HG02885 (cell line): ENCODE results near the gene SIX3.

Source experiments
- ATAC-seq: cut with Tn5 transposase; IDR thresholded peaks from one replicate; pipeline ENCODE4 v1.9.1; 2021; ENCODE audit warnings: mild to moderate bottlenecking; ENCODE audit not compliant: unreplicated experiment, poor library complexity

Gene SIX3

GRCh38 chr2:44942304-44943030 is 965 bp downstream of the SIX3 start:
- ATAC-seq: no peak

DNA sequence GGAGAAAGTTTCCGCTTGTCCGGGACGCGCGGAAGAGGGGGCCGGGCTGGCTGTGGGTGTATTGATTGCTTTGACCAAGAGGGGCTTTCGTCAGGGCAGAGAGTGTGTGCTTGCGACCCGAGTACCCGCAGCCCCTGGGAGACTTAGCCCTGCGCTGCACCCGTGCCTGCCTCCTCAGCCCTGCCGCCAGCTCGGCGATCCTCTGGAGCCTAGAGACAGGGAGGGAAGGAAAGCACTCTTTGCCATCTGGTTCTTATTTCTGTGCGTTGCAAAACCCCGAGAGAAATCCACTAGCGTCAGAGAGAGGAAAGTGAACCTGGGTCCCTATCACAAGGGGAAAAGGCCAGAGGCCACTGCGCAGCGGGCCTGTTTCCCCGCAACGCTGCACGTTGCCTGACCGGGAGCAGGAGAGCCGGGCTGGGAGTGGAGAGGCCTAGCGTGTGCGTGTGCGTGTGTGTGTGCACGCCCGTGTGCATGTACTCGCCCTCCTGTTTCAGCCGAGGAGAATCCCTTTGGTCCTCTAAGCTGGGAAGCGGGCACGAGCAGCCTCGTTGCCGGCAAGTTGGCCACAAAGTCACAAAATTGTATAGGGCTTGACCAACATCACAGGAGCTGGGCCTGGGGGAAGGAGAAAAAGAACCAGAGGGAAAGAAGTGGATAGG is 1.7 kb downstream of the SIX3 start:
- no peak for ATAC-seq

- ATAC-seq: no peak
Observed at GRCh38 chr2:44943693-44944101, 2.2 kb downstream of the SIX3 start.

DNA sequence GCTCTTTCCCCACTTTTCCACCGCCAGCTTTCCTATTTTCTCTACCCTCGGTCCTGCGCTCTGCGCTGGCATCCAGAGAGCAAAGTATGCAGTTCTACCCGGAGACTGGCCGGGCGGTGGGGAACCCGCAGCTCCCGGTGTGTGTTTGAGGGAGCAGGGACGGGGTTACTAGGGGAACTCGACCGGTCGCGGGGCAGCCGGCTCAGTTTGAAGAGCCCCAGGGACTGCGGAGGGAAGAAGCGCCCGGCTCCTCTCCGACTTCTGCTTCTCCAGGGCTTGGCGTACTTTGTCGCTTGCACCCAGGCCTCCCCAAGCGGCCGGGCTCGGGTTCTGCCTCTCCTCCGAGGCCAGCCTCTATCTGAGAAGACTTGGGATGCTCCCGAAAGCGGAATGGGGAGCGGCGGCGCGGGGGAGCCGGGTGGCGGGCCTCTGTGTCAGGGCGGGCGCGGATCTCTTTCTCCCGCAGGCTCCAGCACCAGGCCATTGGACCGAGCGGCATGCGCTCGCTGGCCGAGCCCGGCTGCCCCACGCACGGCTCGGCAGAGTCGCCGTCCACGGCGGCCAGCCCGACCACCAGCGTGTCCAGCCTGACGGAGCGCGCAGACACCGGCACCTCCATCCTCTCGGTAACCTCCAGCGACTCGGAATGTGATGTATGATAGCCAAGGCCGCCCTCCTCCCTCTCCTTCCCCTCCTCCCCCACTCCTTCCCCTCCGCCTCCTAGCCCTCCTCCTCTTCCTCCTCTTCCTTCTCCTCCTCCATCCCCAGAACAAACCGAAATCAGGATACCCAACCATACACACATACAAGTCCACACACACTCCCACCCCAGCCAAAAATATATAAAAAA is 2.8 kb downstream of the SIX3 start:
- no peak for ATAC-seq

GRCh38 chr2:44944952-44945612 is 3.6 kb downstream of the SIX3 start:
- no peak for ATAC-seq

DNA sequence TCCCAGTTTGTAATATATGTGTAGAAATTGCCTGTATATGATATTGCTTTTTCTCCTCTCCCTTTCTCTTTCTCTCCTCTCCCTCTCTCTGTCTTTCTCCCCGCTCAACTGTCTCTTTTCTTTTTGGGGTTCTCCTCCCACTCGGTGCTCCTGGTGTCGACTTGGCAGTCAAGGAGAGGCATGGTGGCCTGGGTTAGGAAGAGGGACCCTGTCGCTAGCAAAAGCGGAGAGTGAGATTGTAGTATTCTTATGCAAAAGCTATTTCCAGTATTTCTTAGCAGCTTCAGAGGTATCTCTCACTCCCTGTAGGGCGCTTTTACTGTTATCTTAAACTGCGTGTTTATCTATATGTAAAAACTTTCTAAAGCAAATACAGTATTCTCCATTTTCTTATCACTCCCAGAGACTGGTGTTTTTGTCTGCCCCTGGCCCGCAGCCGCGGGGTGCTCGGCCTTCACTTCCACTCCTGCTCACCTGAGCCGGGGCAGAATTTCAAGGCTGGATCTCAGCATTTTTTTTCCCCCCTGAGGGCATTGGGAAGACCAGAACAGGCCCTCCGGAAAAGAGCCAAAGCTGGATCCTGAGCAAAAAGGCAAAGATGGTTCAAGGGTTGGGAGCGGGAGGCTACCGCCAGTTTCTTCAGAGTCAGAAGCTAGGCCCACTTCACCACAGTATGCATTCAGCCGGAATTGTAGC is 4.3 kb downstream of the SIX3 start:
- ATAC-seq: no peak

DNA sequence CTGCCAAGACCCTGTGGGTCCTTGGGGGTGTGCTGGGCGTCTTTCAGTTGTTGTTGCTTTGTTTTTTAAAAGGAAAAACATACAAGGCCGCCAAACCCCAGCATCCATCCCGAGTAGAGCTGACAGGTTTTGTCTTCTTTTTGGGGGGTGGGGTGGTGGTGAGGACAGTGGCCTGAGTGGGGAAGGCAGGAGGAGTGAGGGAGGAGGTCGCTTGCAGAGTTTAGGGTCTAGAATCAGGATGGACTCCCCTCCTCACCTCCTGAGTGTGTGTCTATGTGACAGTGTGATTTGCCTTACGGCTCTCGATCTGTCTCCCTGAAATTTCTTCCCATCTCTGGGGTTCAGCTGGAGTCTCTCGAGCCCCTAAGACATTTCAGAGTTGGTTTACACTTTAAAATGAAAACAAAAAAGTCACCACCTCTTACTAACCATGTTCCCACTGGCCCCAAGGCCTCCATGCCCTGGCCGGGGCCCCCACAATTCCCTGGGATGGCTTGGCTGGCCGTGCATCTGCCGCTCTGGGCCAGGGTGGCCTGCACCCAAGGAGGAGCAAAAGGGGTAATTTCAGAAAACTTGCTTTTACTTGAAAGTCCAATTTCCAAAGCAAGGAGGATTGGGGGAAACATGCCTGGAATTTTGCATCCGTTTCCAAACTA is 5.0 kb downstream of the SIX3 start:
- ATAC-seq: no peak

DNA sequence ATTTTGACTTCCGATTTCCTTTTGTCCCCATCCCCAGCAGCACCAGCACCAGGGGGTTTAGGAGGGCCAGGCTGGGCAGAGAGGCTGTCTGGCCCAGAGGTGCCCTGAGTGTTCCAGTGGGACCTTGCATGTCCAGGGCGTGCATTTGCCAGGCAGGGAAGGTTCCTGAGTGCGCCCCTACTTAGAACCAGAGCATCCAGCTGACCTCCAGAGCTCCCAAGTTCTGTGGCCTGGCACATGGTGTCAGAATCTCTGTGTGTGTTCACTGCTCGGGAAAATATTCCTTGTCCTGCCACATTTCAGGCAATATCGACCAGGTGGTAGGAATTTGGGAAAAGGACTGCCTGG is 5.5 kb downstream of the SIX3 start:
- ATAC-seq: no peak

- ATAC-seq: no peak
Observed at GRCh38 chr2:44948565-44949328, 7.2 kb downstream of the SIX3 start.

GRCh38 chr2:44949329-44950151 is 8.0 kb downstream of the SIX3 start:
- ATAC-seq: no peak

GRCh38 chr2:44950646-44951045 is 9.1 kb downstream of the SIX3 start:
- no peak for ATAC-seq

DNA sequence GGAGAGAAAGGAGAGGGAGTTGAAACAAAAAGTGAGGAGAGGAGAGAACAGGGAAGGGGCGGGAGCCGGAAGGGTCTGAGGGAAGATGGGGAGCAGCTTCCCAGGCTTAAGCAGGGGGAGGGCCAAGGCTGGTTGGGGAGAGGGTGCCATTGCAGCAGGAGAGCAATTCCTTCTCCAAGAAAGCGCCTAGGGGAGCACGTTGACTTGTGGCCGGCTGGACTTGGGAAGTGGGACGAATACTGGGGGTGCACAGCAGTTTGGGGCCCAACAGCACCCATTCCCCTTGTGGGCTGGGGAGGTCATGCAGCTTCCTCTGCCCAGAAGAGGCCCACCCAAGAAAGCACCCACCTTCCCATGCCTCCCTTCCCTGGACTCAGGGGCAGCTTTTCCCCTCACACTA is 9.6 kb downstream of the SIX3 start:
- ATAC-seq: no peak

DNA sequence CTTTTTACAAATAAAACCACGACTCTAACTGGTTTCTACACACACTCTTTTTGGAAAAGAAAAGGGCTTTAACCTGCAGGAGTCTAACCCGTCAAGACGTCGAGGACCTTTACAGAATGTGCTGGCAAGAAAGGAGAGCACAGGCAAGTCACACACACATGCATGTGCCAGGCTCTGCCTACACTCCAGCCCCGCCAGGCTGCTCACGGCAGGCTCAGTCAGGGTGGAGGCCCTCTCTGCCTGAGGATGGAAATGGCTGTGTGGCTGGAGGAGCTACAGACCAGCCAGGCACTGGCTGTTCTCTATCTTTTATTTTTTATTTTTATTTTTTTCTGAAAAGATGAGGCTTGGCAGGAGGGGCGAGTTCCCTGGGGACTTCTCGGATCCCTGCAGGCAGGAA is 10.2 kb downstream of the SIX3 start:
- ATAC-seq: no peak

DNA sequence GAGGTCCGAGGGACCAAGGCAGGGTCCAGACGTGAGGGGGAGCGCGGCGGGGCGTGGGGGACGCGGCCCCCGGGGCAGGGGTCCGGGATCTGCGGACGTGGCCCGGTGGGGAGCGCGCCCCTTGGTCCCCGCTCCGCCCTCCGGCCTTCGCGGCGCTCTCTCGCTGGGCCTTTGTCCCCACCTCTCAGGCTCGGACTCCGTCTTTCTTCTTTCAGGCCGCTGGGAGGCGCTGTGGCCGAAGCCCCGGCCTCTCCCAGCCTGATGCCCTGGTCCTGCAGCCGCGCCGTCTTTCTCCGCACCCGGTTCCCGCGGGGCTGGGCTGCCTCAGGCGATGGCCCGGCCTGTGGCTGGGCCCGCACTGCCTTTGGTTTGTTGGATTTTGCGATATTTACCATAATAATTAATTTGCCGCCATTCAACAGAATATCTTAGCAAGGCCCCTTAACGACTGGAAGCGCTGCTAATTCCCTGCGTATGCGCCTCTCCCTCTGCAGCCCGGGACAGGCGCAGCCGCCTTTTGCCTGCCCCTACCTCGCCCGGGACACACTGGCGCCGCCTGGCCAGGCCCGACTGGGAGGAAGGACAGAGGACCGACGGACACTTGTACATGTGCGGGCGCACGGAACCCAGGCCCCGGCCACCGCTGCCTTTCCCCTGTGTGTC is 10.8 kb downstream of the SIX3 start:
- peak; percentile 58 for ATAC-seq

DNA sequence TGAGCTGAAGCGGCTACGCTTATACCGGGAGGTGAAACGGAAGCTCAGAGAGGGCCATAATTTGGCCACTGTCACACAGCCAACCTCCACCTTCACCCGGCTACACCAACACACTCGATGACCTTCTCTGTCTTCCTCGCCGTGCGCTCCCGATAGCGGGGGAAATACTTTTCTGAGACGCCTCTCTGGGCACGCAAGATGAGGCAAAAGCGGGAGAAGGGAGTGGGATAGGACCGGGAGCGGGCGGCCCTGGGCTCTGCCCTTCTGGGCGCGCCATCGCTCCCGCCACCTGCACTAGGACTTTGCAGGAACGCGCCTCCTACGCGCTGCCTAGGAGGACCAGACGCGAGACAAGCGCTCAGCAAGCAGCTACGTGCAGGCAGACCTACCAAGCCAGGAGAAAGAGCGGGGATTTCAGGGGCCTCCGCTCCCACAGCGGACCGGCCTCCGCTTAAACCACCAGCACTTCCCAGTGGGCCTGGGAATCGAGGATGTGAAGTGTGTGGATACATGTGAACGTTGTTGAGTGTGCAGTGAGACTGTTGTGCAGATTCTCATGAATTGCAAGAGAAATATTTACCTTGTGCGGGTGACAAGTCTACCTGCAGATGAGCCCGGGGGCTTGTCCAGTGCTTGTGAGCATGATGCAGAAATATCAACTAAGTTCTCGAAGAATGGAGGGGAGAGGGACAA is 11.4 kb downstream of the SIX3 start:
- ATAC-seq: no peak

- no peak for ATAC-seq
Observed at GRCh38 chr2:44953499-44953883, 12.0 kb downstream of the SIX3 start.

DNA sequence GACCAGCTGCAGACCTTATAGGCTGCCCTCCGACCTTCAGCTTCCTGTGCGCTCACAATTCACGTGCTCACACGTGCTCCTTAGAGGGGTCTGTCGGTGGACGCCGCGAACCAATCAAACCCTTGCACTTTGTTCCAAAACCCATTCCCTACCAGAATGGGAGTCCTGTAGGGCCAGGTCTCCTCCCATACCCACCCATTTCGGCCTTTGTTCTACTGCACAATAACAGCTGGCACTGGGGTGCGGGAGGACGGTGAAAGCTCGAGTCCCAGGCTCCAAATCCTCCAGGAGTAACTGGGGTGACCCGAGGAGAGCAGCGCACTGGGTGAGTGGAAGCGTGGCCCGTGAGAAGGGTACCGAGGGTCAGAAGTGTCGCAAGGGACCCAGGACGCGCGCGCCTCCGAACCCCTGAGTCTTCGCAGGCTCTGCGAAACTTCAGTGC is 13.0 kb downstream of the SIX3 start:
- no peak for ATAC-seq
